NT2/D1 (cell line): ENCODE measurements around the gene PANK3.

Experiments
- YY1 ChIP-seq: IDR thresholded peaks from 2 replicates; pipeline ENCODE4 v1.6.1; 2011; ENCODE audit not compliant: insufficient read length, insufficient read depth
- ZNF274 ChIP-seq: IDR thresholded peaks from 2 replicates; pipeline ENCODE4 v1.6.1; 2011; ENCODE audit warnings: mild to moderate bottlenecking, low read depth, low read length

GRCh38 chr5:168591302-168592013 is 12.3 kb upstream of the PANK3 start:
- TF ChIP-seq ZNF274: no peak
- no peak for TF ChIP-seq YY1
